SK-N-SH (cell line): ENCODE results near the gene HRCT1. TPM values are rescaled to one million over a fixed set of nuclear protein-coding genes. Genes with fewer than 3 reads are reported as not detected.

ENCODE experiments used
- CTCF ChIA-PET: fragments of 300-600, 350-600 bp; formaldehyde crosslinking; extraction: SDS; loops from one replicate; lab custom pipeline; 2021; lab: Yijun Ruan, JAX
- POLR2A ChIA-PET: fragments of 350-600 bp; sonication (Branson Sonifier 250); formaldehyde crosslinking; extraction: SDS; loops from one replicate; lab custom pipeline; 2020; ENCODE audit warnings: antibody characterized with exemption, inconsistent platforms; lab: Yijun Ruan, JAX
- DNase-seq: peaks from one replicate; pipeline ENCODE4 v3.0.0; 2012
- H2AFZ ChIP-seq: fragments of 200-600 bp; sonication (generic); 2 replicates; pipeline ENCODE4 v1.8.1; 2016; ENCODE audit warnings: antibody characterized with exemption, mild to moderate bottlenecking, low read depth
- H3F3A ChIP-seq: fragments of 200-600 bp; sonication (generic); replicated peaks from 2 replicates; pipeline ENCODE3; 2016; ENCODE audit warnings: antibody characterized with exemption, mild to moderate bottlenecking; ENCODE audit not compliant: insufficient read depth
- H3K27ac ChIP-seq, 2 experiments: fragments of 200-500 bp in 1 of 2; fragments of 200-600 bp in 1 of 2; sonication (Bioruptor generic) in 1 of 2; sonication (generic), shearing (Covaris generic) in 1 of 2; 2 replicates each; pipeline versions ENCODE4 v1.5.1 to v1.6.1; 2014 to 2016; ENCODE audit warnings: low read depth in 2 of 2, inconsistent platforms in 1 of 2, low read length in 1 of 2, mild to moderate bottlenecking in 1 of 2, mixed read lengths in 1 of 2
- H3K27me3 ChIP-seq: fragments of 200-600 bp; sonication (generic), shearing (Covaris generic); 2 replicates; pipeline ENCODE4 v1.6.1; 2016; ENCODE audit warnings: mixed run types; ENCODE audit not compliant: insufficient read depth
- H3K36me3 ChIP-seq, 2 experiments: fragments of 200-500 bp in 1 of 2; fragments of 200-600 bp in 1 of 2; sonication (Bioruptor generic) in 1 of 2; sonication (generic) in 1 of 2; replicated peaks in 1 of 2; 2 replicates each; pipeline versions ENCODE3 to v1.5.1; 2014 to 2016; ENCODE audit warnings: low read length in 1 of 2, mild to moderate bottlenecking in 1 of 2; ENCODE audit not compliant: insufficient read depth in 2 of 2, control insufficient read depth in 1 of 2
- H3K4me1 ChIP-seq, 2 experiments: fragments of 200-500 bp in 1 of 2; fragments of 200-600 bp in 1 of 2; sonication (Bioruptor generic) in 1 of 2; sonication (generic), shearing (Covaris generic) in 1 of 2; 2 replicates each; pipeline versions ENCODE4 v1.5.1 to v1.6.1; 2014 to 2016; ENCODE audit warnings: low read depth in 1 of 2, low read length in 1 of 2, mixed run types in 1 of 2; ENCODE audit not compliant: insufficient read depth in 2 of 2, control insufficient read depth in 1 of 2
- H3K4me2 ChIP-seq: fragments of 200-600 bp; sonication (generic), shearing (Covaris generic); 2 replicates; pipeline ENCODE4 v1.6.1; 2017; ENCODE audit warnings: mixed run types
- H3K4me3 ChIP-seq, 2 experiments: fragments of 200-500 bp in 1 of 2; fragments of 200-600 bp in 1 of 2; sonication (Bioruptor generic) in 1 of 2; sonication (generic), shearing (Covaris generic) in 1 of 2; 2 replicates each; pipeline versions ENCODE4 v1.5.1 to v1.8.1; 2014 to 2016; ENCODE audit warnings: low read depth in 2 of 2, inconsistent platforms in 1 of 2, low read length in 1 of 2, mild to moderate bottlenecking in 1 of 2, mixed read lengths in 1 of 2, moderate library complexity in 1 of 2
- H3K79me2 ChIP-seq: fragments of 200-600 bp; sonication (generic); 2 replicates; pipeline ENCODE4 v1.8.1; 2017; ENCODE audit warnings: mild to moderate bottlenecking; ENCODE audit not compliant: insufficient read depth
- H3K9ac ChIP-seq: fragments of 200-600 bp; sonication (generic); 2 replicates; pipeline ENCODE4 v1.6.1; 2017; ENCODE audit warnings: mixed run types
- H3K9me2 ChIP-seq: fragments of 200-600 bp; sonication (generic); 2 replicates; pipeline ENCODE4 v1.6.1; 2017; ENCODE audit warnings: mixed run types
- H3K9me3 ChIP-seq: fragments of 200-600 bp; sonication (generic); 2 replicates; pipeline ENCODE4 v1.6.1; 2017; ENCODE audit warnings: mixed run types, mild to moderate bottlenecking, moderate library complexity
- H4K20me1 ChIP-seq: fragments of 200-600 bp; sonication (generic); 2 replicates; pipeline ENCODE4 v1.6.1; 2017; ENCODE audit warnings: mild to moderate bottlenecking, mixed run types; ENCODE audit not compliant: insufficient read depth
- NFIC ChIP-seq: IDR thresholded peaks from 2 replicates; pipeline ENCODE4 v1.4.0; 2012; ENCODE audit warnings: borderline replicate concordance
- RAD21 ChIP-seq: IDR thresholded peaks from 2 replicates; pipeline ENCODE4 v1.6.1; 2012; ENCODE audit warnings: mild to moderate bottlenecking, low read length
- SMC3 ChIP-seq: IDR thresholded peaks from 2 replicates; pipeline ENCODE4 v1.6.1; 2012; ENCODE audit warnings: low read depth, low read length, improper control_type of control experiment
- TEAD4 ChIP-seq: IDR thresholded peaks from 2 replicates; pipeline ENCODE4 v1.4.0; 2012; ENCODE audit warnings: mild to moderate bottlenecking, borderline replicate concordance; ENCODE audit not compliant: insufficient read depth
- WGBS: methylation state at CpG from one replicate; pipeline ENCODE4 v1.1.6; 2017; ENCODE audit warnings: low lambda C conversion rate; 5-methylcytosine and 5-hydroxymethylcytosine counted together
- polyA plus RNA-seq, 3 experiments: library from polyadenylated mRNA; depleted of rRNA; stranded (reverse); fragments of >200 nt; gene quantifications; 2 replicates each; pipeline ENCODE4 v1.2.3, GENCODE V29; 2012
- TF ChIP-seq, protein P1 (sequence below): IDR thresholded peaks from 2 replicates; pipeline ENCODE4 v1.4.0; 2012; ENCODE audit warnings: low read depth, borderline replicate concordance
- TF ChIP-seq, protein P2 (sequence below): IDR thresholded peaks from 2 replicates; pipeline ENCODE4 v1.6.1; 2012; ENCODE audit warnings: mild to moderate bottlenecking, low read depth, low read length, moderate library complexity
- TF ChIP-seq, protein P3 (sequence below): fragments of 150-350 bp; IDR thresholded peaks from 2 replicates; pipeline ENCODE4 v1.6.1; 2016; ENCODE audit warnings: mild to moderate bottlenecking, low read depth, low read length
- TF ChIP-seq, protein P4 (sequence below): fragments of 200-600 bp; sonication (generic); IDR thresholded peaks from 2 replicates; pipeline ENCODE4 v1.6.1; 2017; ENCODE audit warnings: antibody characterized with exemption, mild to moderate bottlenecking, moderate library complexity
- TF ChIP-seq, protein P5 (sequence below): IDR thresholded peaks from 2 replicates; pipeline ENCODE4 v1.4.0; 2012; ENCODE audit warnings: low read depth

Gene HRCT1
- polyA plus RNA-seq, 1 of the 3 experiments (the other 2 are of a cell fraction), result 3.0 TPM

DNA sequence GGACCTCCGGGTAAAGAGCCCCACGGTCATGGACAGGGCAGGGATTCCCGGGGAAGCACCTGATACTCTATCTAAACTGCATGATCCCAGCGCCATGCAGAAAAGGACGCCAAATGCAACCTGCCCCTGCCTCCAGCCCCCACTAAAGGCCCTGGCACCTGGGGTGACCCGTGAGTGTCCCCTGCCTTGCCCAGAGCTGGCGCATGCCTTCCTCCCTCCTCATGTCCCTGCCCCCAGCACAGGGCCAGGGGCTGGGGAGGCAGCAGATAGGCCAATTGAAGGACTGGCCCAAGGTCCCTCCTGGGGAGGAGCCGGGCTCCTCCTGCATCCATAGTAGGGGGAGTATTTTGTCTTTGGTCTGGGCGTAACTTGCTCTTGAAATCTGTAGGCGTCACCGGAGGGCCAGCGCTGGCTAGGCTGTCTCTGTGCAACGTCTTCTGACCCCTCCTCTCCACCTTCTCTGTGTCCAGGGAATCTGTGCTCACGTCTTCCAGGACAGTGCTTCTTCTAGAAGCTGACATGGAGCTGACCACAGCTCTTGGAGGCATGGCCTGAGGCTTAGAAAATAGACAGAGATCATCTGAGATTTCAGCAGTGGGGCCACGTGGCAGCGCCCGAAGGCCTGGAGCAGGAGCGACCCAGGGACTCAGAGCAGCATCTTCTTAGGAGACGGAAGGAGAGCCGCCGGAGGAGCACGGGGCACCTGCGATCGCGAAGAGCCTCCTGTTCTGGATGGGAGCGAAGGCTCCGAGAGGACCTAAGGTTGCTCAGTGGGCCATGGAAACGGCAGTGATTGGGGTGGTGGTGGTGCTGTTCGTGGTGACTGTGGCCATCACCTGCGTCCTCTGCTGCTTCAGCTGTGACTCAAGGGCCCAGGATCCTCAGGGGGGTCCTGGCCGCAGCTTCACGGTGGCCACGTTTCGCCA lies 3.9 kb downstream of the HRCT1 start:
- TF ChIP-seq TEAD4 (no peak), NFIC (no peak)
- TF ChIP-seq, protein P1, sequence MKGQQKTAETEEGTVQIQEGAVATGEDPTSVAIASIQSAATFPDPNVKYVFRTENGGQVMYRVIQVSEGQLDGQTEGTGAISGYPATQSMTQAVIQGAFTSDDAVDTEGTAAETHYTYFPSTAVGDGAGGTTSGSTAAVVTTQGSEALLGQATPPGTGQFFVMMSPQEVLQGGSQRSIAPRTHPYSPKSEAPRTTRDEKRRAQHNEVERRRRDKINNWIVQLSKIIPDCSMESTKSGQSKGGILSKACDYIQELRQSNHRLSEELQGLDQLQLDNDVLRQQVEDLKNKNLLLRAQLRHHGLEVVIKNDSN, result no peak
- TF ChIP-seq, protein P2, sequence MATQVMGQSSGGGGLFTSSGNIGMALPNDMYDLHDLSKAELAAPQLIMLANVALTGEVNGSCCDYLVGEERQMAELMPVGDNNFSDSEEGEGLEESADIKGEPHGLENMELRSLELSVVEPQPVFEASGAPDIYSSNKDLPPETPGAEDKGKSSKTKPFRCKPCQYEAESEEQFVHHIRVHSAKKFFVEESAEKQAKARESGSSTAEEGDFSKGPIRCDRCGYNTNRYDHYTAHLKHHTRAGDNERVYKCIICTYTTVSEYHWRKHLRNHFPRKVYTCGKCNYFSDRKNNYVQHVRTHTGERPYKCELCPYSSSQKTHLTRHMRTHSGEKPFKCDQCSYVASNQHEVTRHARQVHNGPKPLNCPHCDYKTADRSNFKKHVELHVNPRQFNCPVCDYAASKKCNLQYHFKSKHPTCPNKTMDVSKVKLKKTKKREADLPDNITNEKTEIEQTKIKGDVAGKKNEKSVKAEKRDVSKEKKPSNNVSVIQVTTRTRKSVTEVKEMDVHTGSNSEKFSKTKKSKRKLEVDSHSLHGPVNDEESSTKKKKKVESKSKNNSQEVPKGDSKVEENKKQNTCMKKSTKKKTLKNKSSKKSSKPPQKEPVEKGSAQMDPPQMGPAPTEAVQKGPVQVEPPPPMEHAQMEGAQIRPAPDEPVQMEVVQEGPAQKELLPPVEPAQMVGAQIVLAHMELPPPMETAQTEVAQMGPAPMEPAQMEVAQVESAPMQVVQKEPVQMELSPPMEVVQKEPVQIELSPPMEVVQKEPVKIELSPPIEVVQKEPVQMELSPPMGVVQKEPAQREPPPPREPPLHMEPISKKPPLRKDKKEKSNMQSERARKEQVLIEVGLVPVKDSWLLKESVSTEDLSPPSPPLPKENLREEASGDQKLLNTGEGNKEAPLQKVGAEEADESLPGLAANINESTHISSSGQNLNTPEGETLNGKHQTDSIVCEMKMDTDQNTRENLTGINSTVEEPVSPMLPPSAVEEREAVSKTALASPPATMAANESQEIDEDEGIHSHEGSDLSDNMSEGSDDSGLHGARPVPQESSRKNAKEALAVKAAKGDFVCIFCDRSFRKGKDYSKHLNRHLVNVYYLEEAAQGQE, result no peak
- TF ChIP-seq, protein P3, sequence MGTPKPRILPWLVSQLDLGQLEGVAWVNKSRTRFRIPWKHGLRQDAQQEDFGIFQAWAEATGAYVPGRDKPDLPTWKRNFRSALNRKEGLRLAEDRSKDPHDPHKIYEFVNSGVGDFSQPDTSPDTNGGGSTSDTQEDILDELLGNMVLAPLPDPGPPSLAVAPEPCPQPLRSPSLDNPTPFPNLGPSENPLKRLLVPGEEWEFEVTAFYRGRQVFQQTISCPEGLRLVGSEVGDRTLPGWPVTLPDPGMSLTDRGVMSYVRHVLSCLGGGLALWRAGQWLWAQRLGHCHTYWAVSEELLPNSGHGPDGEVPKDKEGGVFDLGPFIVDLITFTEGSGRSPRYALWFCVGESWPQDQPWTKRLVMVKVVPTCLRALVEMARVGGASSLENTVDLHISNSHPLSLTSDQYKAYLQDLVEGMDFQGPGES, result no peak
- no peak for DNase-seq
- no peak overlapping the region for H3K4me3 ChIP-seq
- H4K20me1 ChIP-seq, result no peaks in the 10 kb centered on the region
- no peaks in the 10 kb centered on the region for H3K27me3 ChIP-seq
- no peaks in the 10 kb centered on the region; the same call in 1 of the 2 replicates for H3K79me2 ChIP-seq
- no peak overlapping the region for H3K4me2 ChIP-seq
- H2AFZ ChIP-seq, result no peak overlapping the region
- CTCF ChIA-PET, result interaction anchor here (0.9 to 2.3 kb wide), 4 partner anchors 14 to 98 kb away, joined by 3 to 10 read pairs (median 3); no protein-coding TSS in a partner anchor
- no peaks in the 10 kb centered on the region for H3K9me3 ChIP-seq
- H3K9me2 ChIP-seq, result no peaks in the 10 kb centered on the region
- H3K4me1 ChIP-seq, result peaks cover 38 to 43% of the 10 kb centered on the region in 2 experiments; a peak in 3 of 4 replicates
- WGBS, result 97% methylated on average over 20 of the region's 34 CpGs
- H3F3A ChIP-seq, result peaks cover 34% of the 10 kb centered on the region
- no peaks in the 10 kb centered on the region for H3K36me3 ChIP-seq
- H3K27ac ChIP-seq, result no peak overlapping the region; a peak in 1 of 4 replicates
- no peak overlapping the region for H3K9ac ChIP-seq
- POLR2A ChIA-PET, result no interaction called here

DNA sequence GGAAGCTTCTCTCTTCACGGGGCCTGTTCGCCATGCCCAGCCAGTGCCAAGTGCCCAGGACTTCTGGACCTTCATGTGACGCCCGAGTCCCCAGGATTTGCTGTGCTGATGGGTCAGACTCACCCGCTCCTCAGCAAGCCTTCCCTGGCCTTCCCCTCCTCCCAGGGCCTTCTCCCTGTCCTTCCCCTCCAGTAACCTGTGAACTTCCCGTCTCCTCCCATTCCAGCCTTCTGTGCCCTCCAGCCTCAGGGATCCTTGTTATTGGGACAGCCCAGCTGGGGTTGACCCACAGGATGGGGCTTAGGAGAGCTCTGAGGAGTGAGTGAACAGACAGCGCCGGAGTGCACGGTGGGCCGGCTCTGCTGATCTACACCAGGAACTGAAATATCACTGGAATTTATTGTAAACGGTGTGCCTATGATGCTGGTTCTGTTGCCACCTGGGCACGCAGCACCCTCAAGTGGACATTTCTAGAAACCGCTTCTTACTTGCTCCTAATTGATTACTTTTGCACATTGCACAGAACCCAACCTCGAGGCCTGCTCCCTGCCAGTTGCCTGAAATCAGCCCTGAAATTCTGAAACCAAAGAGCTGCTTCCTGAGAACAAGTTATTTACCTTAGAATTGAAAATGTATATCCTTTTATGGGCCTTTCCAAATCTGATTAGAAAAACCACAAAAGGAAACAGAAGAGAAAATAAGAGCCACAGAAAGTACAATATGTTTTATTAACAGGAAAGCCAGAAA lies 4.8 kb downstream of the HRCT1 start:
- TF ChIP-seq, protein P4, sequence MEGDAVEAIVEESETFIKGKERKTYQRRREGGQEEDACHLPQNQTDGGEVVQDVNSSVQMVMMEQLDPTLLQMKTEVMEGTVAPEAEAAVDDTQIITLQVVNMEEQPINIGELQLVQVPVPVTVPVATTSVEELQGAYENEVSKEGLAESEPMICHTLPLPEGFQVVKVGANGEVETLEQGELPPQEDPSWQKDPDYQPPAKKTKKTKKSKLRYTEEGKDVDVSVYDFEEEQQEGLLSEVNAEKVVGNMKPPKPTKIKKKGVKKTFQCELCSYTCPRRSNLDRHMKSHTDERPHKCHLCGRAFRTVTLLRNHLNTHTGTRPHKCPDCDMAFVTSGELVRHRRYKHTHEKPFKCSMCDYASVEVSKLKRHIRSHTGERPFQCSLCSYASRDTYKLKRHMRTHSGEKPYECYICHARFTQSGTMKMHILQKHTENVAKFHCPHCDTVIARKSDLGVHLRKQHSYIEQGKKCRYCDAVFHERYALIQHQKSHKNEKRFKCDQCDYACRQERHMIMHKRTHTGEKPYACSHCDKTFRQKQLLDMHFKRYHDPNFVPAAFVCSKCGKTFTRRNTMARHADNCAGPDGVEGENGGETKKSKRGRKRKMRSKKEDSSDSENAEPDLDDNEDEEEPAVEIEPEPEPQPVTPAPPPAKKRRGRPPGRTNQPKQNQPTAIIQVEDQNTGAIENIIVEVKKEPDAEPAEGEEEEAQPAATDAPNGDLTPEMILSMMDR, result peak; percentile 60
- peak; percentile 52 for TF ChIP-seq SMC3
- peak; percentile 58 for TF ChIP-seq RAD21
- TF ChIP-seq, protein P5, sequence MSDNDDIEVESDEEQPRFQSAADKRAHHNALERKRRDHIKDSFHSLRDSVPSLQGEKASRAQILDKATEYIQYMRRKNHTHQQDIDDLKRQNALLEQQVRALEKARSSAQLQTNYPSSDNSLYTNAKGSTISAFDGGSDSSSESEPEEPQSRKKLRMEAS, result no peak
- ChIA-PET POLR2A (no interaction called here), CTCF (interaction anchor here (0.7 to 2.3 kb wide), 9 partner anchors 8 to 254 kb away, joined by 3 to 10 read pairs (median 4); no protein-coding TSS in a partner anchor)
- Histone ChIP-seq H3K9ac (no peak overlapping the region; the same call in 1 of the 2 replicates), H3K27ac (no peak overlapping the region), H3K4me3 (no peak overlapping the region; a peak in 1 of 4 replicates), H3K4me1 (peaks cover 29 to 34% of the 10 kb centered on the region in 2 experiments; a peak in 3 of 4 replicates), H3K4me2 (no peak overlapping the region), H3K9me3 (no peaks in the 10 kb centered on the region), H2AFZ (no peak overlapping the region; the same call in 1 of the 2 replicates), H3K27me3 (no peaks in the 10 kb centered on the region), H3K9me2 (no peaks in the 10 kb centered on the region), H4K20me1 (no peaks in the 10 kb centered on the region), H3K79me2 (no peaks in the 10 kb centered on the region; the same call in 1 of the 2 replicates), H3K36me3 (no peaks in the 10 kb centered on the region), H3F3A (peaks cover 27% of the 10 kb centered on the region)
- no peak for DNase-seq
- WGBS, result 75% methylated on average over 14 of the region's 14 CpGs
